ENCODE measurements around the gene LRRFIP1. TPM values are rescaled to one million over a fixed set of nuclear protein-coding genes. Genes with fewer than 3 reads are reported as not detected.

Gene LRRFIP1
- total RNA-seq, 4 donors from 2014 or later, result 62.8 to 199 (median 121) TPM

- Histone ChIP-seq H3K27me3 (no peaks in the 10 kb centered on the region), H3K4me3 (no peak overlapping the region), H3K36me3 (no peaks in the 10 kb centered on the region), H3K27ac (peak overlapping the region; percentile 81 to 83), H3K4me1 (peaks cover 4 to 14% of the 10 kb centered on the region in 2 donors), H3K9me3 (no peaks in the 10 kb centered on the region)
- intact Hi-C loops (cut with DNase I; ENCODE audit: low total_unique reads), result no loop called here
- peak in 1 of 2 donors; percentile 15 for DNase-seq
- no peak for TF ChIP-seq POLR2A (IDR thresholded peaks at IDR 0.05)
- TF ChIP-seq, protein P1, sequence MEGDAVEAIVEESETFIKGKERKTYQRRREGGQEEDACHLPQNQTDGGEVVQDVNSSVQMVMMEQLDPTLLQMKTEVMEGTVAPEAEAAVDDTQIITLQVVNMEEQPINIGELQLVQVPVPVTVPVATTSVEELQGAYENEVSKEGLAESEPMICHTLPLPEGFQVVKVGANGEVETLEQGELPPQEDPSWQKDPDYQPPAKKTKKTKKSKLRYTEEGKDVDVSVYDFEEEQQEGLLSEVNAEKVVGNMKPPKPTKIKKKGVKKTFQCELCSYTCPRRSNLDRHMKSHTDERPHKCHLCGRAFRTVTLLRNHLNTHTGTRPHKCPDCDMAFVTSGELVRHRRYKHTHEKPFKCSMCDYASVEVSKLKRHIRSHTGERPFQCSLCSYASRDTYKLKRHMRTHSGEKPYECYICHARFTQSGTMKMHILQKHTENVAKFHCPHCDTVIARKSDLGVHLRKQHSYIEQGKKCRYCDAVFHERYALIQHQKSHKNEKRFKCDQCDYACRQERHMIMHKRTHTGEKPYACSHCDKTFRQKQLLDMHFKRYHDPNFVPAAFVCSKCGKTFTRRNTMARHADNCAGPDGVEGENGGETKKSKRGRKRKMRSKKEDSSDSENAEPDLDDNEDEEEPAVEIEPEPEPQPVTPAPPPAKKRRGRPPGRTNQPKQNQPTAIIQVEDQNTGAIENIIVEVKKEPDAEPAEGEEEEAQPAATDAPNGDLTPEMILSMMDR (IDR thresholded peaks at IDR 0.05), result no peak
Observed at GRCh38 chr2:237717366-237718276, 90.2 kb downstream of the LRRFIP1 start.

DNA sequence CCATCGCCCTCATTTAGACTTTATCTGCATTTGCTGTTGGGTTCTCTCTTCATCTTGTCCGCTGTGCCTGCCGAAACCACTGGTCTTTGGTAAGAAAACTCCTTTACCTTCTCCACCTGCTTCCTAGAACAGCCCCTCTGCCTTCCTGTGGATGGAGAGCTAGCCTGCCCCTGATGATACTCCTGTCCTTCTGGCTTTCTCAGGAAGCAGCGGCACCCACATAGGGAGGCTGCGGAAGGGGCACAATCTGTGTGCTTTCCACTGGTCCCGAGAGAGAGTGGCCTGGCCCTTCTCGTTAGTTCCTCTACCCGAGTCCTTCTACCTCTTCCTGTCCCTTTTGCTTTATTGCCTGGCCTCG is 90.9 kb downstream of the LRRFIP1 start:
- Histone ChIP-seq H3K27ac (peak overlapping the region in 1 of 2 donors; percentile 83), H3K4me3 (no peak overlapping the region)
- intact Hi-C loops (cut with DNase I; ENCODE audit: low total_unique reads), result no loop called here

DNA sequence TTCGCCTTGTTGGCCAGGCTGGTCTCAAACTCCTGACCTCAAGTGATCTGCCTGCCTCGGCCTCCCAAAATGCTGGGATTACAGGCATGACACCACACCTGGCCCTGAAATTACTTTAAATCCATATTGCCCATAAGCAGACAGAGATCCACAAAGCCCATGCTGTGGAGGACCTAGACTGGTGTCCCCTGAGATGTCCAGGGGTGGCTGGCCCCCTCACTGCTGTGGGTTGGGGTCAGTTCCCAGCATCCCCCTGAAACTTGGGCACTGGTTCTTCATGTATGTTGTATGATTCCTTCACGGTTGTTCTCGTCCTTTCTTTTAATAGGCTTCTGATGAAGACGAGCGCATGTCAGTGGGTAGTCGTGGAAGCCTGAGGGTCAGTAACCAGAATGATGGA is 93.1 kb downstream of the LRRFIP1 start:
- H3K4me3 ChIP-seq, result no peak overlapping the region
- intact Hi-C loops (cut with DNase I; ENCODE audit: low total_unique reads), result no loop called here
- peak overlapping the region in 1 of 2 donors; percentile 47 for H3K27ac ChIP-seq
- H3K36me3 ChIP-seq, result no peaks in the 10 kb centered on the region
- peaks cover 4 to 12% of the 10 kb centered on the region in 2 donors for H3K4me1 ChIP-seq
- H3K27me3 ChIP-seq, result no peaks in the 10 kb centered on the region
- H3K9me3 ChIP-seq, result no peaks in the 10 kb centered on the region
- TF ChIP-seq POLR2A (IDR thresholded peaks at IDR 0.05), result no peak
- TF ChIP-seq, protein P1 (IDR thresholded peaks at IDR 0.05), result no peak
- peak in 1 of 2 donors; percentile 6 for DNase-seq

More for the DNA sequence above, 90.9 kb downstream of the LRRFIP1 start:
- H3K4me1 ChIP-seq, result peaks cover 4 to 14% of the 10 kb centered on the region in 2 donors
- H3K9me3 ChIP-seq, result no peaks in the 10 kb centered on the region
- DNase-seq, result peak in 1 of 2 donors; percentile 12
- no peaks in the 10 kb centered on the region for H3K27me3 ChIP-seq
- H3K36me3 ChIP-seq, result no peaks in the 10 kb centered on the region
- no peak for TF ChIP-seq POLR2A (IDR thresholded peaks at IDR 0.05)
- TF ChIP-seq, protein P1 (IDR thresholded peaks at IDR 0.05), result no peak

- Histone ChIP-seq H3K4me1 (peaks cover 0 to 10% of the 10 kb centered on the region in 2 donors), H3K27me3 (no peaks in the 10 kb centered on the region), H3K27ac (peak overlapping the region; percentile 47 to 52), H3K36me3 (no peaks in the 10 kb centered on the region), H3K9me3 (no peaks in the 10 kb centered on the region), H3K4me3 (no peak overlapping the region)
- intact Hi-C loops (cut with DNase I; ENCODE audit: low total_unique reads), result no loop called here
- TF ChIP-seq POLR2A (IDR thresholded peaks at IDR 0.05), result no peak
- TF ChIP-seq, protein P1 (IDR thresholded peaks at IDR 0.05), result no peak
- no peak for DNase-seq
Observed at GRCh38 chr2:237720957-237721356, 93.6 kb downstream of the LRRFIP1 start.

DNA sequence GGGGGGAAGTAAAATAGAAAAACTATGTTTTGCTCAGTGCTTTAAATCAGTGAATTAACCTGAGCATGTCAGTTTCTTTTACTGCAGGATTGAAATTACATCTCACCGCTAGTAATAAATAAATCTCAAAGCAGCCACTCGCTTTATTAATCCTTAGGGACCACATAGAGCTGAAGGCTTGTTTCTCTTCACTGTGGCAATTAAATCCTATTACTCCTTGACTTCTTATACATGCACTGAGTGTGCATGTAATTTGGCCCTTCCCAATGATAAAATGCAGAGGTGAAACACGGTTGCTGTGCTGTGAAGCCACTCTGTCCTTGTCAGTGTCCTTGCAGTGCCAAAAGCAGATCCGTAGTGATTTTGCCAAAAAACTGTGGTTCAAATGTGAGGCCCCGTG is 94.1 kb downstream of the LRRFIP1 start:
- Histone ChIP-seq H3K9me3 (no peaks in the 10 kb centered on the region), H3K27ac (peak overlapping the region; percentile 47 to 52), H3K36me3 (no peaks in the 10 kb centered on the region), H3K27me3 (no peaks in the 10 kb centered on the region), H3K4me3 (no peak overlapping the region), H3K4me1 (peaks cover 0 to 6% of the 10 kb centered on the region in 2 donors)
- no peak for DNase-seq
- no peak for TF ChIP-seq POLR2A (IDR thresholded peaks at IDR 0.05)
- TF ChIP-seq, protein P1 (IDR thresholded peaks at IDR 0.05), result no peak
- intact Hi-C loops (cut with DNase I; ENCODE audit: low total_unique reads), result no loop called here

Data from uterus (tissue), 4 donors.